Caco-2 (cell line): ENCODE measurements around the gene OTOS. TPM values are rescaled to one million over a fixed set of nuclear protein-coding genes. Genes with fewer than 3 reads are reported as not detected.

Experiments used
- BruUV-seq: library from RNA; stranded (reverse); fragments of 400-500 nt; replicated peaks from 2 replicates; lab custom pipeline; 2021; lab: Mats Ljungman, UMichigan
- CTCF ChIA-PET: fragments of 300-600 bp; sonication (Branson Sonifier 250); formaldehyde crosslinking; loops from one replicate; lab custom pipeline; 2022; ENCODE audit warnings: antibody characterized with exemption; lab: Charles Lee
- POLR2A ChIA-PET: fragments of 300-600 bp; sonication (Branson Sonifier 250); formaldehyde crosslinking; loops from one replicate; lab custom pipeline; 2022; ENCODE audit warnings: antibody characterized with exemption; lab: Charles Lee
- DNase-seq, 2 experiments: peaks; one replicate each; pipeline versions ENCODE4 v3.0.0 to v3.0.0-alpha.2; 2020 to 2022
- H3K27me3 ChIP-seq: replicated peaks from 2 replicates; pipeline ENCODE4 v1.6.0; 2011; ENCODE audit warnings: low read length; ENCODE audit not compliant: control insufficient read depth, insufficient read depth
- H3K36me3 ChIP-seq: 2 replicates; pipeline ENCODE4 v1.5.1; 2011; ENCODE audit warnings: low read length; ENCODE audit not compliant: control insufficient read depth, insufficient read depth
- H3K4me1 ChIP-seq: fragments of 250-450 bp; sonication (Bioruptor Pico); 2 replicates; pipeline ENCODE4 v1.5.1; 2020; ENCODE audit warnings: mild to moderate bottlenecking
- H3K4me3 ChIP-seq: 2 replicates; pipeline ENCODE4 v1.5.1; 2011; ENCODE audit warnings: low read depth, mild to moderate bottlenecking, control low read depth, low read length
- H3K9me3 ChIP-seq: fragments of 250-450 bp; sonication (Bioruptor Pico); 2 replicates; pipeline ENCODE4 v1.5.1; 2020; ENCODE audit warnings: mild to moderate bottlenecking, moderate library complexity
- H3K27ac Mint-ChIP-seq: one replicate; pipeline ENCODE4 v1.8.0; 2022; ENCODE audit warnings: mixed read lengths; ENCODE audit not compliant: unreplicated experiment
- H3K27me3 Mint-ChIP-seq: one replicate; pipeline ENCODE4 v1.8.0; 2022; ENCODE audit warnings: mixed read lengths; ENCODE audit not compliant: insufficient read depth, unreplicated experiment
- H3K36me3 Mint-ChIP-seq: one replicate; pipeline ENCODE4 v1.8.0; 2022; ENCODE audit warnings: mild to moderate bottlenecking, mixed read lengths; ENCODE audit not compliant: insufficient read depth, unreplicated experiment
- H3K4me1 Mint-ChIP-seq: one replicate; pipeline ENCODE4 v1.8.0; 2022; ENCODE audit warnings: low read depth, mixed read lengths; ENCODE audit not compliant: unreplicated experiment
- H3K4me3 Mint-ChIP-seq: one replicate; pipeline ENCODE4 v1.8.0; 2022; ENCODE audit warnings: mild to moderate bottlenecking, moderate library complexity, mixed read lengths; ENCODE audit not compliant: unreplicated experiment
- H3K9me3 Mint-ChIP-seq: one replicate; pipeline ENCODE4 v1.8.0; 2022; ENCODE audit warnings: mixed read lengths; ENCODE audit not compliant: unreplicated experiment
- intact Hi-C: fragments of 100-400 bp; cut with micrococcal nuclease; formaldehyde crosslinking; loops from one replicate; pipeline ENCODE4 v1.10.0; 2022; ENCODE audit not compliant: unreplicated experiment
- total RNA-seq: library from RNA; stranded (reverse); gene quantifications from 2 replicates; pipeline ENCODE4 v1.2.3, GENCODE V29; 2022
- TF ChIP-seq, protein P1 (sequence below), 2 experiments: fragments of 200-600 bp in 1 of 2; IDR thresholded peaks; 1 replicate in 1 of 2; 2 replicates in 1 of 2; pipeline versions ENCODE4 v1.5.1 to v1.8.0; 2011 to 2022; ENCODE audit warnings: antibody characterized with exemption in 1 of 2, control low read depth in 1 of 2, inconsistent platforms in 1 of 2, low read depth in 1 of 2, low read length in 1 of 2, mild to moderate bottlenecking in 1 of 2, moderate library complexity in 1 of 2; ENCODE audit not compliant: insufficient read depth in 1 of 2, severe bottlenecking in 1 of 2, unreplicated experiment in 1 of 2

The OTOS gene
- total RNA-seq, 1 experiment from 2014 or later: not detected

DNA sequence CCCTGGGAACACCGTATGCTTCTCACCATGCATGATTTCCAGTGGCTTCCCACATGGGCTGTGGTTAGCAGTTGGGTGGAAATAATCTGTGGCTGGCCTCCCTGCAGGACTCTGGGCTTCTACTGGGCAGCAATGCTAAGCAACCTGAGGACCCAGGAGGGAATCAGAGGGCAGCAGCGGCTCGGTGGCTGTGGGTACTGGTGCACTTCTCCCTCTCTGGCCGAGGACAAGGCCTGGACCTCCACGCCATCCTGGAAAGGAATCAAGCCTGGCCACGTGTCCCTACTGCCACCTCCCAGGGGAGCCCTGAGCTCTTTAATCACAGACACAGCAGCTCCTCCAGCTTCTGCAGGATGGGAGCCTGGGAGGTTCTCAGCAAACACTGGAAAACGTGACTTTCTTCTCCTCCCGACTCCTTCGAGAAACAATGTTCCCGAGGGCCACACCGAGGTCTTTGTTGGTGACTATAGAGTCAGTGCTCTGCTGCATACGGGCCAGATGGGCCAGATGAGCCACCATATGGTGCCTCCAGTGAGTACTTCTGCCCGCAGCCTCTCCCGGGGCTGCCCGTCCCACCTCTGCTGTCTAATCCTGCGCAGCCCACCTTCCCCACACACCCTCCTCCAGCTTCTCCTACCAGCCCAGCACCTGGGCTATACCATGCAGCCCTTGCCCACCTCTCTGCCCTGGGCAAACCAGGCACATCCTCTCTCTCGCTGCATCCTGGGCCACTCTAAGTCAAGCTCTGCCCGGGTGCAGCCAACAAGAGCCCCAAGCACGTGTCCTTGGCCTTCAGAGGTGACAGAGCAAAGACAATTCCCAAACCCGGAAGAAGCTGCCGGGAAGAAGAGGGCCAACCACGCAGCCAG lies 42.8 kb upstream of the OTOS start:
- CTCF ChIA-PET: no interaction called here
- Histone ChIP-seq H3K4me1 (no peaks in the 10 kb centered on the region), H3K36me3 (no peaks in the 10 kb centered on the region), H3K9me3 (no peaks in the 10 kb centered on the region), H3K27me3 (no peaks in the 10 kb centered on the region; the same call in 1 of the 2 replicates), H3K4me3 (no peak overlapping the region)
- DNase-seq: no peak
- TF ChIP-seq, protein P1, sequence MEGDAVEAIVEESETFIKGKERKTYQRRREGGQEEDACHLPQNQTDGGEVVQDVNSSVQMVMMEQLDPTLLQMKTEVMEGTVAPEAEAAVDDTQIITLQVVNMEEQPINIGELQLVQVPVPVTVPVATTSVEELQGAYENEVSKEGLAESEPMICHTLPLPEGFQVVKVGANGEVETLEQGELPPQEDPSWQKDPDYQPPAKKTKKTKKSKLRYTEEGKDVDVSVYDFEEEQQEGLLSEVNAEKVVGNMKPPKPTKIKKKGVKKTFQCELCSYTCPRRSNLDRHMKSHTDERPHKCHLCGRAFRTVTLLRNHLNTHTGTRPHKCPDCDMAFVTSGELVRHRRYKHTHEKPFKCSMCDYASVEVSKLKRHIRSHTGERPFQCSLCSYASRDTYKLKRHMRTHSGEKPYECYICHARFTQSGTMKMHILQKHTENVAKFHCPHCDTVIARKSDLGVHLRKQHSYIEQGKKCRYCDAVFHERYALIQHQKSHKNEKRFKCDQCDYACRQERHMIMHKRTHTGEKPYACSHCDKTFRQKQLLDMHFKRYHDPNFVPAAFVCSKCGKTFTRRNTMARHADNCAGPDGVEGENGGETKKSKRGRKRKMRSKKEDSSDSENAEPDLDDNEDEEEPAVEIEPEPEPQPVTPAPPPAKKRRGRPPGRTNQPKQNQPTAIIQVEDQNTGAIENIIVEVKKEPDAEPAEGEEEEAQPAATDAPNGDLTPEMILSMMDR (IDR thresholded peaks at IDR 0.05; ENCODE audit: insufficient read depth in 1 of 2, low read depth in 1 of 2, low read length in 1 of 2, severe bottlenecking in 1 of 2, unreplicated experiment in 1 of 2): no peak
- no TSS peak for BruUV-seq
- POLR2A ChIA-PET: no interaction called here
- Mint-ChIP-seq H3K36me3 (no peaks in the 10 kb centered on the region), H3K4me1 (no peaks in the 10 kb centered on the region), H3K27me3 (peaks cover 20% of the 10 kb centered on the region), H3K4me3 (no peak overlapping the region), H3K9me3 (no peaks in the 10 kb centered on the region), H3K27ac (no peak overlapping the region)
- intact Hi-C loops: no loop called here

DNA sequence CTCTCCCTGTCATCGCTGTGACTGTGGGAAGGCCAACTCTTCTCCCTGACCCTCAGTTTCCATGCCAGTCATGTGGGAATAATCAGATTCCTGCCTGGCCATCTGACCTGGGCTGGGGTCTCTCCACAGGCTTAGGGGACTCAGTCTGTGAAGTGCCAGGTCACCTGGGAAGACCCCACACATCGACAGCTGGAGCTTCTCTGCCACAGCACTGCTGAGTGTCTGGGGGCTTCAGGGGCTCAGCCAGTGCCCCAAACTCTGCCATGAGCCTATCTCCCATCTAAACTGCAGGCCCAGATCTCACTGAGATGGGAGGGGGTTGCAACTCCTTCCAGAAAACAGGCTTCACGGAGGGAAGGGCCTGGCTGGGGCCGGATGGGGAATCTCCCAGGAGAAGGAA lies 42.0 kb upstream of the OTOS start:
- POLR2A ChIA-PET: no interaction called here
- no peaks in the 10 kb centered on the region for H3K4me1 Mint-ChIP-seq
- no peaks in the 10 kb centered on the region for H3K36me3 Mint-ChIP-seq
- CTCF ChIA-PET: no interaction called here
- H3K4me3 Mint-ChIP-seq: no peak overlapping the region
- H3K27ac Mint-ChIP-seq: no peak overlapping the region
- no peaks in the 10 kb centered on the region for H3K36me3 ChIP-seq
- no peaks in the 10 kb centered on the region; the same call in 1 of the 2 replicates for H3K27me3 ChIP-seq
- DNase-seq: no peak
- H3K4me1 ChIP-seq: no peaks in the 10 kb centered on the region
- H3K4me3 ChIP-seq: no peak overlapping the region
- intact Hi-C loops: no loop called here
- TF ChIP-seq, protein P1 (IDR thresholded peaks at IDR 0.05; ENCODE audit: insufficient read depth in 1 of 2, low read depth in 1 of 2, low read length in 1 of 2, severe bottlenecking in 1 of 2, unreplicated experiment in 1 of 2): no peak
- peaks cover 22% of the 10 kb centered on the region for H3K27me3 Mint-ChIP-seq
- H3K9me3 ChIP-seq: no peaks in the 10 kb centered on the region
- H3K9me3 Mint-ChIP-seq: no peaks in the 10 kb centered on the region
- no TSS peak for BruUV-seq

DNA sequence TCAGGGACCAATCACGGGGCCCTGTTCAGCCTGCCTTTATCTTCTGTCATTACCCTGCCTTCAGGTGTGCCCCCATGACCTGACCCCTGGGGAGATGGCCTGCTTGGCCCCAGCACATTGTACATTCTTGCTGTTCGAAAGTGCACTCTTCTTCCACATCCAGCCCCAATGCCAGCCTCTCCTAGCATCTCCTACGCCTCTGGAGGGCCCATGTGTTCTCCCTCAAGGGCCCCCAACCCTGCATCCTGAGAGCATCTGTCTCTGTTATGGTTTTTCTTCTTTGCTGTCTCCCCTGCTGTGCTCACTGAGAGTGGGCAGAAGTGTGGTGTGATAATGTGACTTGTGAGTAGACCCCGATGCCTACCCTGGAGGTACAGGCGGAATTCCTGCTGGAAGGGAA lies 41.5 kb upstream of the OTOS start:
- intact Hi-C loops: no loop called here
- Histone ChIP-seq H3K36me3 (no peaks in the 10 kb centered on the region), H3K4me3 (no peak overlapping the region), H3K9me3 (no peaks in the 10 kb centered on the region), H3K4me1 (no peaks in the 10 kb centered on the region), H3K27me3 (no peaks in the 10 kb centered on the region; the same call in 1 of the 2 replicates)
- H3K9me3 Mint-ChIP-seq: no peaks in the 10 kb centered on the region
- no peak overlapping the region for H3K27ac Mint-ChIP-seq
- H3K4me1 Mint-ChIP-seq: no peaks in the 10 kb centered on the region
- TF ChIP-seq, protein P1 (IDR thresholded peaks at IDR 0.05; ENCODE audit: insufficient read depth in 1 of 2, low read depth in 1 of 2, low read length in 1 of 2, severe bottlenecking in 1 of 2, unreplicated experiment in 1 of 2): no peak
- no peak overlapping the region for H3K4me3 Mint-ChIP-seq
- CTCF ChIA-PET: no interaction called here
- DNase-seq: no peak
- H3K27me3 Mint-ChIP-seq: peaks cover 23% of the 10 kb centered on the region
- H3K36me3 Mint-ChIP-seq: no peaks in the 10 kb centered on the region
- no TSS peak for BruUV-seq
- POLR2A ChIA-PET: no interaction called here
